GM18499 (cell line): ENCODE data around the gene LIG4.

ENCODE experiments used
- ATAC-seq: cut with Tn5 transposase; IDR thresholded peaks from one replicate; pipeline ENCODE4 v1.9.1; 2021; ENCODE audit warnings: moderate number of reproducible peaks; ENCODE audit not compliant: insufficient read depth, unreplicated experiment

The LIG4 gene

GRCh38 chr13:108195146-108195545, 20.2 kb downstream of the LIG4 start:
- ATAC-seq, result no peak

GRCh38 chr13:108194435-108194936, 20.9 kb downstream of the LIG4 start:
- ATAC-seq, result no peak

- no peak for ATAC-seq
These were observed 21.5 kb downstream of the LIG4 start for GRCh38 chr13:108193806-108194205.

GRCh38 chr13:108190897-108191296, 24.4 kb downstream of the LIG4 start:
- ATAC-seq, result no peak

GRCh38 chr13:108188260-108188659, 27.1 kb downstream of the LIG4 start:
- no peak for ATAC-seq

- ATAC-seq, result no peak
These were observed 30.1 kb downstream of the LIG4 start for GRCh38 chr13:108185223-108185622.

- ATAC-seq, result no peak
These were observed 32.7 kb downstream of the LIG4 start for GRCh38 chr13:108182652-108183051.

GRCh38 chr13:108178078-108178477, 37.3 kb downstream of the LIG4 start:
- no peak for ATAC-seq

- ATAC-seq, result no peak
These were observed 38.6 kb downstream of the LIG4 start for GRCh38 chr13:108176685-108177274.

- ATAC-seq, result no peak
These were observed 46.4 kb downstream of the LIG4 start for GRCh38 chr13:108168929-108169328.

GRCh38 chr13:108166078-108166477, 49.3 kb downstream of the LIG4 start:
- ATAC-seq, result no peak

GRCh38 chr13:108158746-108159145, 56.6 kb downstream of the LIG4 start:
- ATAC-seq, result no peak
